Measurements from ENCODE around the gene RCC2.
A peak's percentile ranks its signal among the peaks of the same experiment; 100 is the strongest.
"Not testable (repeated sequence)": the region's sequence is repeated elsewhere in the genome, so short reads cannot be mapped to it uniquely, and the experiment has no call there.

RCC2 gene

GRCh38 chr1:17439250-17440073 lies at the start of gene RCC2:
Gene RCC2 (minus strand): TSS chr1:17439677. CDS start chr1:17438514, 1,163 bp downstream.
- peak; percentile 63 for DNase-seq

GRCh38 chr1:17486242-17486641 lies 46.8 kb upstream of the RCC2 start:
- no peak for DNase-seq

GRCh38 chr1:17485281-17485680 lies 45.8 kb upstream of the RCC2 start:
- no peak for DNase-seq

GRCh38 chr1:17481981-17482380 lies 42.5 kb upstream of the RCC2 start:
- DNase-seq, result not testable (repeated sequence)

GRCh38 chr1:17480846-17481245 lies 41.4 kb upstream of the RCC2 start:
- no peak for DNase-seq

GRCh38 chr1:17475752-17476151 lies 36.3 kb upstream of the RCC2 start:
- DNase-seq, result no peak

GRCh38 chr1:17474836-17475555 lies 35.5 kb upstream of the RCC2 start:
- DNase-seq, result not testable (repeated sequence)

GRCh38 chr1:17472814-17473213 lies 33.3 kb upstream of the RCC2 start:
- DNase-seq, result no peak

GRCh38 chr1:17471393-17471792 lies 31.9 kb upstream of the RCC2 start:
- DNase-seq, result no peak

- DNase-seq, result no peak
Measured at GRCh38 chr1:17470021-17470799, 30.7 kb upstream of the RCC2 start.

- DNase-seq, result not testable (repeated sequence)
Measured at GRCh38 chr1:17468357-17469265, 29.1 kb upstream of the RCC2 start.

- DNase-seq, result no peak
Measured at GRCh38 chr1:17466359-17466758, 26.9 kb upstream of the RCC2 start.

- DNase-seq, result no peak
Measured at GRCh38 chr1:17465228-17465627, 25.8 kb upstream of the RCC2 start.

GRCh38 chr1:17463991-17464390 lies 24.5 kb upstream of the RCC2 start:
- no peak for DNase-seq

- DNase-seq, result no peak
Measured at GRCh38 chr1:17462669-17463068, 23.2 kb upstream of the RCC2 start.

GRCh38 chr1:17460219-17460618 lies 20.7 kb upstream of the RCC2 start:
- DNase-seq, result no peak

GRCh38 chr1:17458794-17459193 lies 19.3 kb upstream of the RCC2 start:
- DNase-seq, result no peak

- DNase-seq, result no peak
Measured at GRCh38 chr1:17452686-17453085, 13.2 kb upstream of the RCC2 start.

GRCh38 chr1:17452203-17452602 lies 12.7 kb upstream of the RCC2 start:
- not testable (repeated sequence) for DNase-seq

GRCh38 chr1:17451731-17452130 lies 12.3 kb upstream of the RCC2 start:
- DNase-seq, result no peak

- no peak for DNase-seq
Measured at GRCh38 chr1:17447501-17447992, 8.1 kb upstream of the RCC2 start.

GRCh38 chr1:17442841-17443240 lies 3.4 kb upstream of the RCC2 start:
- no peak for DNase-seq
